ENCODE measurements around the gene TBC1D22A. TPM values are rescaled to one million over a fixed set of nuclear protein-coding genes. Genes with fewer than 3 reads are reported as not detected.

Gene TBC1D22A
- total RNA-seq, 4 donors from 2014 or later, result 10.8 to 32.2 (median 22.3) TPM

DNA sequence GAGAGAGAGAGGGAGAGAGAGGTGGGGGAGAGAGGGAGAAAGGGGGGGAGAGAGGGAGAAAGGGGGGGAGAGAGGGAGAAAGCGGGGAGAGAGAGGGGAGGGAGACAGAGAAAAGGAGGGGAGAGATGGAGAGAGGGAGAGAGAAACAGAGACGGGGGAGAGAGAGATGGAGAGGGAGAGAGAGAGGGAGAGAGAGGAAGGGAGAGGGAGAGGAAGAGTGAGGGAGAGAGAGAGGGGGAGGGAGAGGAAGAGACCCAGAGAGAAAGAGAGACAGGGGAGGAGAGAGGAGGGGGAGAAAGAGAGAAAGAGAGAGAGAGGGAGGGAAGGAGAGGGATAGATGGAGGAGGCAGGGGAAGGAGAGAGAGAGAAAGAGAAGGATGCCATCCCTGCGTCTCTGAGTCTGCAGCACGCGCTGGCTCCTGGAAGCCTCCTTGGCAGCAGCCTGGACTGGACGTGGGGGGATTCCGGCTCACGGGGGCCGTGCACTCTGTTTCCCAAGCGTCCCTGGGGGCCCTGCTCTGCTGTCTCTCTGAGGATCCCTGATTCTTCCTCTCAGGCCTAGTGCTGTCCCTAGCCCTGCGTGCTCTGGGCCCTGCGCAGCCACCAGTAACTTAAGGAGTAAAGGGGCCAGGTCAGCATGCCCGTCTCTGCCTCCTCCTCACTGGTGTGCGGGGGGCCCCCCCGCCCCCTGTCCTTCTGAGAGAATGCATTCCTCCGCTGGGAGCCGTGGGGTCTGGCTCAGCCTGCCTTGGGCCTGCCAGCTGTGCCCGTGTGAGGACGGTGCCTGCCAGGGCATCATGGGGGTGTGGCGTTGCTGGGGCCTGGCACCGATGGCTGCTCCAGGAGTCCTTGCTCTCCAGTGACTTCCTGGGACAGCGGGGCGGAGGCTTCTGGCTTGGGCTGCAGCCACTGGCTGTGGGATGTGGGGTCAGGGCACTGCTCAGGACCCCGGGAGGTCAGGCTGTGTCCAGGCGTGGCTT is 429.5 kb downstream of the TBC1D22A start:
- TF ChIP-seq, protein P1, sequence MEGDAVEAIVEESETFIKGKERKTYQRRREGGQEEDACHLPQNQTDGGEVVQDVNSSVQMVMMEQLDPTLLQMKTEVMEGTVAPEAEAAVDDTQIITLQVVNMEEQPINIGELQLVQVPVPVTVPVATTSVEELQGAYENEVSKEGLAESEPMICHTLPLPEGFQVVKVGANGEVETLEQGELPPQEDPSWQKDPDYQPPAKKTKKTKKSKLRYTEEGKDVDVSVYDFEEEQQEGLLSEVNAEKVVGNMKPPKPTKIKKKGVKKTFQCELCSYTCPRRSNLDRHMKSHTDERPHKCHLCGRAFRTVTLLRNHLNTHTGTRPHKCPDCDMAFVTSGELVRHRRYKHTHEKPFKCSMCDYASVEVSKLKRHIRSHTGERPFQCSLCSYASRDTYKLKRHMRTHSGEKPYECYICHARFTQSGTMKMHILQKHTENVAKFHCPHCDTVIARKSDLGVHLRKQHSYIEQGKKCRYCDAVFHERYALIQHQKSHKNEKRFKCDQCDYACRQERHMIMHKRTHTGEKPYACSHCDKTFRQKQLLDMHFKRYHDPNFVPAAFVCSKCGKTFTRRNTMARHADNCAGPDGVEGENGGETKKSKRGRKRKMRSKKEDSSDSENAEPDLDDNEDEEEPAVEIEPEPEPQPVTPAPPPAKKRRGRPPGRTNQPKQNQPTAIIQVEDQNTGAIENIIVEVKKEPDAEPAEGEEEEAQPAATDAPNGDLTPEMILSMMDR (IDR thresholded peaks at IDR 0.05; ENCODE audit: low read depth), result no peak

DNA sequence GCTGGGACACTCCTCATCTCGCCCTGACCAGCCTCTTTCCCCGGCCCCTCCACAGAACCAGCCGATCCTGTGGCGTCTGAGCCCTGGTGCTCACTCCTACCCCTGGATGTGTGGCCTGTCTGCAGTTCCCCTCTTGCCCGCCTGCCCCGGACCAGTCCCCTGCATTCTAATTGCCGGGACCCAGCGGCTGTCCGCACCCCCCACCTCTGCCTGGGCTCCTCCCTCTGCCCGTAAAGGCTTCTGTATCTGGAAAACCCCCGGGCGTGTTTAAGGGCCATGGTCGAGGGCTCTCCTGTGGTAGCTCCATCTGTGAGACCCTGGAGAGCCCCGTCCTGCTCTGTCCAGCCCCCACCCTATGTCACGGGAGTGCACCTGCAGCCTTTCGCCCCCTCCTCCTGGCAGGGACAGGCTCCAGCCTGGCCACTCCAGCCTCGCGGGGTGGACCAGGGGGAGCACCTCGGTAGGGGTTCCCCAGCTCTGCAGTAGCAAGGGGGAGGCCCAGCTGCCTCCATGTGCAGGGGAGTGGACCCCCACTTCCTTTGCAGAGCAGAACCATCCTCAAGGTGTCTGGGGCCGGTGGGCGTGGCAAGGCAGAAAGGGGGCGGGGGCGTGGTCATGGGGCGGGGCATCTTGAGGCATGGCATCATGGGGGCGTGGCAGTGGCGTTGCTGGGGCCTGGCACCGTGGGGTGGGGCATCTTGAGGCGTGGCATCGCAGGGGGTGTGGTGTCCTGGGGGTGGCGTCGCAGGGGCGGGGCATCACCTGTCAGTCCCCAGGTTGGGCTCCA is 430.4 kb downstream of the TBC1D22A start:
- TF ChIP-seq, protein P1 (IDR thresholded peaks at IDR 0.05; ENCODE audit: low read depth), result no peak

DNA sequence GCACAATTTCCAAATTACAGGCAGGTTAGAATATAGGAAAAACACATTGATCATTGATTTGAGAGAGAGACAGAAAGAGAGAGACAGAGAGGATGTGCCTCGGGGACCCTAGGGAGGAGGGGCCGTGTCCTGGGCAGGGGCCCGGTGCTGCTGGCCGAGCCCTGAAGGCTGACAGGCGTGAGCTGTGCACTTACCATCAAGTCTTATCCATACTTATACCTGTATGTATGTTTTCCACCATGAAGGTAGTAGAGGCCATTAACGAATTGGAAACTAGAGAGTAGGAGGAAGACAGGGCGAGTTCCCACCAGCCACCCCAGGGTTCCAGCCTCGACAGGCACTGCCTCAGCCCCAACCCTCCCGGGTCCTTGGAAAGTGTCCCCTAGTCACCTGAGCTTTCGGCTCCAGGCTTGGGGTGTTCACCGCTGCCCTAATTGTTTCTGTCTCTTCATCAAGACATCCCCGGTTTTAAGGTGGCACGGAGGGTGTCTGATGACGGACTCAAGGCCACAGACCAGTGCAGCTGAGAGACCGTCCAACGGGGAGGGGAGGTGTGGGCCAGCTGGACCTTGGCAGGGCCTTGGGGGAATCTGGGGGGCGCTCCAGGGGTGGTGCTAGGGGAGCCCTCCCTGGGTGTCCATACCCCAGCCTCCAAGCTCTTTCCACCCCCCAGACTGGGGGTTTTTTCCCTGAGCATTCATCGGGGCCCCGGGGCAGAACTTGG is 431.3 kb downstream of the TBC1D22A start:
- TF ChIP-seq, protein P1 (IDR thresholded peaks at IDR 0.05; ENCODE audit: low read depth), result no peak

DNA sequence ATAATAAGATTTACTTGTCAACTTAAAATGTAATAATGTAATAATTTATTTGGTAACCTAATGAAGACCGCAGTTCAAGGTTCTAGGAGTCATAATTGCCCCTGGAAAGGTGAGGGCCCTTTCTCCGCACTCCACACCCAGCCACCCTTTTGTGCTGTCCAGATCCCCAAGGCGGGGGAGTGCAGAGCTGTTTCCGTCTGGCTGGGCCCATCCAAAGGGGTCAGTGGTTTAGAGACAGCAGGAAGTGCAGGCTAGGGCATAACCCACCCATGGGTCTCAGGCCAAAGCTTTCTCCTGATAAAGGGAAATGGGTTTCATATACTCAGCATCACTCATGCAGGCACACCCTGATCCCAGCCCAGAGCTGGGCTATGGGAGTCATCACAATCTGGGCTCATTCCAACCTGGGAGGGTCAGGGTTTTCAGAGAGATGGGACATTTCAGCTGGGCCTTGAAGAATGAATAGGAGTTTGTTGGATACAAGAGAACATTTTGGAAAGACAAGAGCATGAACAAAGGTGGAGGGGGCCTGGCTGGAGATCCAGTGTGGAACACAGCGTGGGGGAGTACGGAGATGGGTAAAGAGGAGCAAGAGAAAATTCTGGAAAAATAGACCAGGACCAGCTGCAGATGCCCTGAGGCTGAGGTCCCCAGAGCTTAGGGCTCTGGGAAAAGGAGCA is 432.2 kb downstream of the TBC1D22A start:
- TF ChIP-seq, protein P1 (IDR thresholded peaks at IDR 0.05; ENCODE audit: low read depth), result no peak

DNA sequence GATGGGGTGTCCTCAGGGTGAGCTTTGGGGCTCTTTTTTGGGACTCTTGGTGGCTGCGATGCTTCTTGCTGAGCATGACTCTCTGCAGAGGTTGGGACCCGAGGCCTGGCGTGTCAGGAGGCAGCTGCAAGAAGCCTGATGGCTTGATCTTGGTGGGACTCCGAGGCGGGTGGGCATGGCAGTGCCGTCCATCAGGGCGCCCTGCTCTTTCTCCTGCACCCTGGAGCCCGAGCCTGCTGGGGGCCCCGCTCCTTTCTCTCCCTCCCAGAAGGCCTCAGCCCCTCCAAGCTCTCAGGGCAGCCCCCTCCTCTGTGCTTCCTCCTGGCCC is 432.7 kb downstream of the TBC1D22A start:
- TF ChIP-seq, protein P1 (IDR thresholded peaks at IDR 0.05; ENCODE audit: low read depth), result no peak

DNA sequence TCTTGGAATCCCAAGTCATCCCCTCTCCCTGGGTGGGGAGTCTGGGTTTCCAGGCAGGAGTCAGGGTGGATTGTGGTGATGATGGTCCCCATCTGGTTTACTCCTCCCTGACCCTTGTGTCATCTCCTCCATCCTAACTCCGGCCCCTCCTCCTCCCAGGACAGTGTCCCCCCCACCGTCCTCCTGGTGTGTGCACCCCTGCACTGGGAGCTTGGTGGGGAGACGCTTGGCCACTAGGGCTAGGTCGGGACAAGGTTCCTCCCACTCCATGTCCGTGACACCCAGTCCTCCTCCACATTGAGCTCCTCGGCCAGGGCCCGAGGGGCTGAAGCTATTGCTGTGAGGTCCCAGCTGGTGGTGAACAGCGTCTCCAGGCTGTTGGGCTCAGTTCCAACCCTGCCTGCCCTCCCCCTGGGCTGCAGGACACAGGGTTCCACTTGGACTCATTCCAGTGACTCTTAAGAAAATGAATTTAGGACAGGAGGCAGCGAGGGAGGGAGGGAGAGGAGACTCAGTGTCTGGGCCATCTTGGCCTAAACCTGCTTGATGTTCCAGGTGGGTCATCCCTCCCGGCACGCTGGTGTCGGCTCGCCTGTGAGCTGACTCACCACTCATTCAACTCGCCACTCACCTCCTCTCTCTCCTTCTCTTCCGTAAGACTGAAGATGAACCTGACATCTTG is 433.2 kb downstream of the TBC1D22A start:
- TF ChIP-seq, protein P1 (IDR thresholded peaks at IDR 0.05; ENCODE audit: low read depth), result no peak
